GM19035 (cell line): ENCODE results near the gene SNX15.

Experiments
- ATAC-seq: cut with Tn5 transposase; IDR thresholded peaks from one replicate; pipeline ENCODE4 v1.9.1; 2021; ENCODE audit not compliant: unreplicated experiment

Gene SNX15

GRCh38 chr11:65083834-65084597 lies 56.8 kb downstream of the SNX15 start, which contains the start of the genes CDCA5 and ZFPL1:
Gene CDCA5, minus strand, starts transcription at chr11:65084040. Its CDS starts 62 bp downstream, at chr11:65083978.
Gene ZFPL1, plus strand, starts transcription at chr11:65084222. Its CDS starts 477 bp downstream, at chr11:65084699.
- peak; percentile 88 for ATAC-seq

- ATAC-seq, result peak; percentile 6
Observed at GRCh38 chr11:65084598-65085375, 57.5 kb downstream of the SNX15 start.

GRCh38 chr11:65085446-65085845 lies 58.2 kb downstream of the SNX15 start:
- ATAC-seq, result no peak

DNA sequence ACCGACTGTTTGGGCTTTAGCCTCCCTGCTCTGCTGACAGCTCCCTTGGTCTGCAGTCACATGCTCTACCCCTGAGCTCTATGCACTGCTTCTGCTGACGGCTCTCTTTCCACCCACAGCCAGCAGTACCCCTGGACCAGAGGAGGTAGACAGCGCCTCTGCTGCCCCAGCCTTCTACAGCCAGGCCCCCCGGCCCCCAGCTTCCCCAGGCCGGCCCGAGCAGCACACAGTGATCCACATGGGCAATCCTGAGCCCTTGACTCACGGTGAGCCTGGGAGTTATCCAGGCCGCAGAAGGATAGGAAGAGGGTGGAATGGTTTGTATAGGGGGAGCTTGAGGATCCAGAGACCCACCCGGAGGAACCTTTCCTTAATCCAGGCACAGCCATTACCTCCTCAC lies 59.6 kb downstream of the SNX15 start:
- no peak for ATAC-seq

GRCh38 chr11:65087216-65087615 lies 60.0 kb downstream of the SNX15 start:
- ATAC-seq, result no peak

DNA sequence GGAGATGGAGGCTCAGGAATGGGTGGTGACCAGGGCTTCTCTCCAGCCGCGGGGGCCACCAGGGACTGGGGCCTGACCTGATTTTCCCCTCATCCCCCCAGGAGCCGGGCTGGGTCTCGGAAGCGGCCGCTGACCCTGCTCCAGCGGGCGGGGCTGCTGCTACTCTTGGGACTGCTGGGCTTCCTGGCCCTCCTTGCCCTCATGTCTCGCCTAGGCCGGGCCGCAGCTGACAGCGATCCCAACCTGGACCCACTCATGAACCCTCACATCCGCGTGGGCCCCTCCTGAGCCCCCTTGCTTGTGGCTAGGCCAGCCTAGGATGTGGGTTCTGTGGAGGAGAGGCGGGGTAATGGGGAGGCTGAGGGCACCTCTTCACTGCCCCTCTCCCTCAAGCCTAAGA lies 60.6 kb downstream of the SNX15 start:
- no peak for ATAC-seq

DNA sequence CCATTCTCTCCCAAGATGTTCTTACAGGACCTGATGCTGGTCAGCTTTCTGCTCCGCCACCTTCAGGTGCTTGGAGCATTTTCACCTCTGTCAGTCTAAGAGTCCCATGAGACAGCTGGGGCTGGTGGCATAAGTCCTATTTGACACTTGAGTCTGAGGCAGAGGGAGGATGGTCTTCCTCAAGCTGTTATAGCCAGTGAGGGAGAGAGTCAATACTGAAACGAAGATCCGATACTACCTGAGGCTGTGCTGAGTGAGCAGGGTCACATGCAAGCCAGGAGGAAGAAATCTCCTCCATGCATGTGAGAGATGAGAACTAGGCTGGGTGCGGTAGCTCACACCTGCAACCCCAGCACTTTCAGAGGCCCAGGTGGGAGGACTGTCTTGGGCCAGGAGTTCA lies 62.4 kb downstream of the SNX15 start:
- no peak for ATAC-seq
